Keratinocyte (primary cell): ENCODE results near the gene PPCS. TPM values are rescaled to one million over a fixed set of nuclear protein-coding genes. Genes with fewer than 3 reads are reported as not detected.

Source experiments
- DNase-seq: peaks from one replicate; pipeline ENCODE4 v3.0.0-alpha.2; 2011; ENCODE audit warnings: low read depth, missing footprints, low spot score
- FAIRE-seq: peaks from 2 replicates; lab custom pipeline; 2011; peaks lifted over from hg19 to GRCh38; lab: Jason Lieb, UNC
- H2AFZ ChIP-seq: 2 replicates; pipeline ENCODE4 v1.6.0; 2012; ENCODE audit warnings: low read length, control low read depth, inconsistent platforms; ENCODE audit not compliant: control insufficient read depth
- H3K27ac ChIP-seq: 2 replicates; pipeline ENCODE4 v1.5.1; 2011; ENCODE audit warnings: low read length; ENCODE audit not compliant: control insufficient read depth, insufficient read depth
- H3K27me3 ChIP-seq: 3 replicates; pipeline ENCODE4 v1.6.0; 2011; ENCODE audit warnings: low read length; ENCODE audit not compliant: control insufficient read depth, insufficient read depth; ENCODE audit errors: extremely low read depth
- H3K36me3 ChIP-seq, 2 experiments: 2 replicates in 1 of 2; 3 replicates in 1 of 2; pipeline ENCODE4 v1.5.1; 2011; ENCODE audit warnings: low read length in 2 of 2, mild to moderate bottlenecking in 1 of 2; ENCODE audit not compliant: control insufficient read depth in 2 of 2, insufficient read depth in 2 of 2; ENCODE audit errors: extremely low read depth in 1 of 2
- H3K4me1 ChIP-seq: 3 replicates; pipeline ENCODE4 v1.5.1; 2011; ENCODE audit warnings: low read length; ENCODE audit not compliant: control insufficient read depth, insufficient read depth; ENCODE audit errors: extremely low read depth
- H3K4me2 ChIP-seq: 3 replicates; pipeline ENCODE4 v1.6.0; 2011; ENCODE audit warnings: low read depth, low read length; ENCODE audit not compliant: control insufficient read depth, insufficient read depth; ENCODE audit errors: extremely low read depth
- H3K4me3 ChIP-seq, 3 experiments: fragments of 200-600 bp in 1 of 3; sonication (generic) in 1 of 3; 2 replicates in 2 of 3; 3 replicates in 1 of 3; pipeline ENCODE4 v1.5.1; 2011 to 2016; ENCODE audit warnings: low read length in 3 of 3, mild to moderate bottlenecking in 3 of 3, control low read depth in 2 of 3, inconsistent platforms in 1 of 3, low read depth in 1 of 3, mixed read lengths in 1 of 3, mixed run types in 1 of 3, moderate library complexity in 1 of 3; ENCODE audit not compliant: control insufficient read depth in 2 of 3, insufficient read depth in 2 of 3; ENCODE audit errors: extremely low read depth in 1 of 3
- H3K79me2 ChIP-seq: 2 replicates; pipeline ENCODE4 v1.6.0; 2012; ENCODE audit warnings: low read length; ENCODE audit not compliant: control insufficient read depth, insufficient read depth
- H3K9ac ChIP-seq: 3 replicates; pipeline ENCODE4 v1.6.0; 2011; ENCODE audit warnings: low read length; ENCODE audit not compliant: control insufficient read depth, insufficient read depth; ENCODE audit errors: extremely low read depth
- H3K9me1 ChIP-seq: 3 replicates; pipeline ENCODE4 v1.6.0; 2011; ENCODE audit warnings: low read length; ENCODE audit not compliant: control insufficient read depth, insufficient read depth; ENCODE audit errors: extremely low read depth
- H3K9me3 ChIP-seq: 2 replicates; pipeline ENCODE4 v1.5.1; 2012; ENCODE audit warnings: low read depth, low read length; ENCODE audit not compliant: control insufficient read depth
- H4K20me1 ChIP-seq: 3 replicates; pipeline ENCODE4 v1.6.0; 2011; ENCODE audit warnings: low read length; ENCODE audit not compliant: control insufficient read depth, insufficient read depth; ENCODE audit errors: extremely low read depth
- CTCF ChIP-seq, 3 experiments: IDR thresholded peaks in 1 of 3; conservative IDR thresholded peaks in 1 of 3; optimal IDR thresholded peaks in 1 of 3; 2 replicates in 2 of 3; 3 replicates in 1 of 3; pipeline versions ENCODE3 to v1.5.1; 2011; ENCODE audit warnings: low read length in 3 of 3, mild to moderate bottlenecking in 3 of 3, moderate library complexity in 2 of 3, control low read depth in 1 of 3, inconsistent platforms in 1 of 3; ENCODE audit not compliant: insufficient read depth in 2 of 3; ENCODE audit errors: extremely low read depth in 1 of 3
- EZH2 ChIP-seq: IDR thresholded peaks from one replicate; pipeline ENCODE4 v1.6.1; 2012; ENCODE audit warnings: inconsistent platforms, mild to moderate bottlenecking, low read length, moderate library complexity
- dilution Hi-C: fragments of 300-500 bp; cut with MboI; formaldehyde crosslinking; loops from one replicate; pipeline ENCODE4 v1.7.0; 2020; ENCODE audit warnings: low sequenced_read_pairs; ENCODE audit not compliant: extremely low pct_ligation_motif_present
- polyA plus RNA-seq, 5 experiments: library from polyadenylated mRNA; depleted of rRNA in 3 of 5; stranded (reverse) in 3 of 5; stranded (forward) in 1 of 5; unstranded in 1 of 5; fragments of >200 nt; gene quantifications; 1 replicate in 1 of 5; 2 replicates in 3 of 5; 3 replicates in 1 of 5; pipeline versions ENCODE4 v1.2.1 to v1.2.3, GENCODE V29; 2011 to 2012; ENCODE audit warnings: missing spikeins in 2 of 5, low read depth in 1 of 5, low replicate concordance in 1 of 5

Gene PPCS
- polyA plus RNA-seq, 1 donor (not counting 4 experiments of a cell fraction or from before 2014, with no cell fraction given), result 47.3 TPM

GRCh38 chr1:42423681-42424080, 32.7 kb upstream of the PPCS start:
- dilution Hi-C loops, result no loop called here

GRCh38 chr1:42424201-42424600, 32.1 kb upstream of the PPCS start:
- Histone ChIP-seq H2AFZ (no peak overlapping the region), H3K36me3 (no peaks in the 10 kb centered on the region), H3K4me2 (no peak overlapping the region), H3K79me2 (no peaks in the 10 kb centered on the region), H3K4me1 (no peaks in the 10 kb centered on the region), H3K27ac (no peak overlapping the region), H3K9me1 (no peaks in the 10 kb centered on the region), H3K4me3 (no peak overlapping the region), H4K20me1 (no peaks in the 10 kb centered on the region), H3K9me3 (no peaks in the 10 kb centered on the region), H3K9ac (no peak overlapping the region), H3K27me3 (peaks cover 21% of the 10 kb centered on the region)
- FAIRE-seq (no peak), DNase-seq (no peak)
- no peak for TF ChIP-seq CTCF (optimal IDR thresholded peaks at IDR 0.05 in 1 of 3, IDR thresholded peaks at IDR 0.05 in 1 of 3, conservative IDR thresholded peaks at IDR 0.05 in 1 of 3; ENCODE audit: extremely low read depth in 1 of 3, insufficient read depth in 2 of 3, low read length in 3 of 3)
- no peak for TF ChIP-seq EZH2
- dilution Hi-C loops, result no loop called here

More at GRCh38 chr1:42423681-42424080, 32.7 kb upstream of the PPCS start:
- no peaks in the 10 kb centered on the region for H4K20me1 ChIP-seq
- H2AFZ ChIP-seq, result no peak overlapping the region
- TF ChIP-seq CTCF (optimal IDR thresholded peaks at IDR 0.05 in 1 of 3, IDR thresholded peaks at IDR 0.05 in 1 of 3, conservative IDR thresholded peaks at IDR 0.05 in 1 of 3; ENCODE audit: extremely low read depth in 1 of 3, insufficient read depth in 2 of 3, low read length in 3 of 3), result no peak
- TF ChIP-seq EZH2, result no peak
- no peak overlapping the region for H3K27ac ChIP-seq
- FAIRE-seq (no peak), DNase-seq (no peak)
- H3K9me3 ChIP-seq, result no peaks in the 10 kb centered on the region
- H3K9me1 ChIP-seq, result no peaks in the 10 kb centered on the region
- H3K36me3 ChIP-seq, result no peaks in the 10 kb centered on the region
- H3K4me1 ChIP-seq, result no peaks in the 10 kb centered on the region
- no peaks in the 10 kb centered on the region for H3K79me2 ChIP-seq
- no peak overlapping the region for H3K4me2 ChIP-seq
- H3K9ac ChIP-seq, result no peak overlapping the region
- peaks cover 21% of the 10 kb centered on the region for H3K27me3 ChIP-seq
- no peak overlapping the region for H3K4me3 ChIP-seq
